Neural cell (in vitro differentiated cells): ENCODE results near the gene LTN1. TPM values are rescaled to one million over a fixed set of nuclear protein-coding genes. Genes with fewer than 3 reads are reported as not detected.

Experiments used
- H2AFZ ChIP-seq: fragments of 200-600, 300-800 bp; sonication (generic), shearing (Covaris generic); 2 replicates; pipeline ENCODE4 v1.6.0; 2014; ENCODE audit warnings: low read depth, mild to moderate bottlenecking, antibody characterized with exemption, low read length, moderate library complexity
- H3F3A ChIP-seq: fragments of 200-600 bp; shearing (Covaris generic); 2 replicates; pipeline ENCODE4 v1.6.1; 2016; ENCODE audit warnings: mild to moderate bottlenecking, moderate library complexity, mixed read lengths, antibody characterized with exemption, low read length; ENCODE audit not compliant: insufficient read depth, poor library complexity, severe bottlenecking
- H3K27ac ChIP-seq: fragments of 200-600, 300-800 bp; sonication (generic), shearing (Covaris generic); 2 replicates; pipeline ENCODE4 v1.5.1; 2014; ENCODE audit warnings: mild to moderate bottlenecking, low read length, moderate library complexity
- H3K27me3 ChIP-seq: fragments of 300-800, 200-600 bp; sonication (generic), shearing (Covaris generic); 2 replicates; pipeline ENCODE4 v1.6.0; 2014; ENCODE audit warnings: mild to moderate bottlenecking, low read depth, low read length, moderate library complexity; ENCODE audit not compliant: insufficient read depth
- H3K36me3 ChIP-seq: fragments of 300-800, 200-600 bp; sonication (generic), shearing (Covaris generic); 2 replicates; pipeline ENCODE4 v1.5.1; 2014; ENCODE audit warnings: mild to moderate bottlenecking, antibody characterized with exemption, low read length, moderate library complexity; ENCODE audit not compliant: insufficient read depth
- H3K4me2 ChIP-seq: fragments of 300-800, 200-600 bp; sonication (generic), shearing (Covaris generic); 2 replicates; pipeline ENCODE4 v1.6.0; 2014; ENCODE audit warnings: mild to moderate bottlenecking, low read length
- H3K4me3 ChIP-seq: fragments of 300-800, 200-600 bp; sonication (generic), shearing (Covaris generic); 2 replicates; pipeline ENCODE4 v1.5.1; 2014; ENCODE audit warnings: mild to moderate bottlenecking, low read length, moderate library complexity
- H3K79me2 ChIP-seq: fragments of 200-600 bp; shearing (Covaris generic); replicated peaks from 2 replicates; pipeline ENCODE4 v1.6.0; 2014; ENCODE audit warnings: mild to moderate bottlenecking, low read length, moderate library complexity; ENCODE audit not compliant: insufficient read depth
- H3K9ac ChIP-seq: fragments of 300-800, 200-600 bp; sonication (generic), shearing (Covaris generic); 2 replicates; pipeline ENCODE4 v1.6.1; 2016; ENCODE audit warnings: mild to moderate bottlenecking, low read length, mixed read lengths
- H3K9me2 ChIP-seq: fragments of 200-600 bp; shearing (Covaris generic); 2 replicates; pipeline ENCODE4 v1.6.1; 2016; ENCODE audit warnings: mild to moderate bottlenecking, low read length, mixed read lengths; ENCODE audit not compliant: insufficient read depth
- H3K9me3 ChIP-seq: fragments of 200-600, 300-800 bp; sonication (generic), shearing (Covaris generic); 2 replicates; pipeline ENCODE4 v1.6.1; 2016; ENCODE audit warnings: mild to moderate bottlenecking, mixed run types, low read length, moderate library complexity, mixed read lengths
- H4K20me1 ChIP-seq: fragments of 200-600 bp; shearing (Covaris generic); 2 replicates; pipeline ENCODE4 v1.6.1; 2016; ENCODE audit warnings: mild to moderate bottlenecking, mixed run types; ENCODE audit not compliant: insufficient read depth
- CTCF ChIP-seq: fragments of 450-650 bp; IDR thresholded peaks from 2 replicates; pipeline ENCODE4 v1.5.1; 2014; ENCODE audit warnings: antibody characterized with exemption, mild to moderate bottlenecking, moderate library complexity; ENCODE audit not compliant: poor library complexity, severe bottlenecking
- EP300 ChIP-seq: fragments of 450-650 bp; conservative IDR thresholded peaks from 2 replicates; pipeline ENCODE4 v1.6.1; 2014; ENCODE audit warnings: antibody characterized with exemption, mild to moderate bottlenecking, moderate library complexity; ENCODE audit not compliant: poor library complexity, severe bottlenecking
- EZH2 ChIP-seq: fragments of 200-600, 300-800 bp; shearing (Covaris generic), sonication (generic); IDR thresholded peaks from 2 replicates; pipeline ENCODE4 v1.6.1; 2014; ENCODE audit warnings: antibody characterized with exemption, low read length, borderline replicate concordance, mild to moderate bottlenecking; ENCODE audit not compliant: insufficient read depth, poor library complexity, severe bottlenecking
- MXI1 ChIP-seq: fragments of 450-650 bp; conservative IDR thresholded peaks from 2 replicates; pipeline ENCODE4 v1.6.1; 2014; ENCODE audit warnings: antibody characterized with exemption, mild to moderate bottlenecking; ENCODE audit not compliant: poor library complexity, severe bottlenecking
- POLR2AphosphoS5 ChIP-seq: IDR thresholded peaks from 2 replicates; pipeline ENCODE4 v1.6.1; 2012
- RAD21 ChIP-seq: fragments of 450-650 bp; conservative IDR thresholded peaks from 2 replicates; pipeline ENCODE4 v1.6.1; 2014; ENCODE audit warnings: antibody characterized with exemption, mild to moderate bottlenecking, moderate library complexity
- REST ChIP-seq: IDR thresholded peaks from 2 replicates; pipeline ENCODE4 v1.6.1; 2012; ENCODE audit warnings: borderline replicate concordance
- SMC3 ChIP-seq: fragments of 450-650 bp; conservative IDR thresholded peaks from 2 replicates; pipeline ENCODE4 v1.6.1; 2014; ENCODE audit warnings: antibody characterized with exemption, mild to moderate bottlenecking, moderate library complexity; ENCODE audit not compliant: poor library complexity
- TAF1 ChIP-seq: IDR thresholded peaks from 2 replicates; pipeline ENCODE4 v1.6.1; 2012; ENCODE audit warnings: low read depth
- polyA minus RNA-seq: library from RNA; depleted of rRNA, polyadenylated mRNA; stranded (reverse); fragments of >200 nt; gene quantifications from 2 replicates; pipeline ENCODE4 v1.2.3, GENCODE V29; 2014
- polyA plus RNA-seq: library from polyadenylated mRNA; depleted of rRNA; stranded (reverse); fragments of >200 nt; gene quantifications from 2 replicates; pipeline ENCODE4 v1.2.3, GENCODE V29; 2014

The LTN1 gene
- 55.7 and 62.1 TPM in 2 replicates for polyA plus RNA-seq
- 90.8 and 94.1 TPM in 2 replicates for polyA minus RNA-seq

- TF ChIP-seq POLR2AphosphoS5 (peak; percentile 94), SMC3 (no peak), RAD21 (peak; percentile 36), REST (peak; percentile 39), CTCF (no peak), EZH2 (no peak), MXI1 (peak; percentile 94), TAF1 (peak; percentile 55), EP300 (peak; percentile 78)
- Histone ChIP-seq H3K9me3 (no peaks in the 10 kb centered on the region), H3K4me2 (peak within 1 kb of the TSS; percentile 68), H3K4me3 (peak within 1 kb of the TSS; percentile 73), H3K9ac (peak within 1 kb of the TSS; percentile 77), H3K27me3 (no peaks in the 10 kb centered on the region), H3F3A (no peaks in the 10 kb centered on the region), H3K27ac (peak within 1 kb of the TSS; percentile 82), H3K36me3 (no peaks in the 10 kb centered on the region), H4K20me1 (no peaks in the 10 kb centered on the region), H3K9me2 (no peaks in the 10 kb centered on the region), H3K79me2 (peaks cover 31% of the 10 kb centered on the region), H2AFZ (peak within 1 kb of the TSS; percentile 43)
Observed at GRCh38 chr21:28992526-28993292, at the start of gene LTN1. Gene LTN1 (minus strand): TSS chr21:28992877. CDS start chr21:28992805, 72 bp downstream.

DNA sequence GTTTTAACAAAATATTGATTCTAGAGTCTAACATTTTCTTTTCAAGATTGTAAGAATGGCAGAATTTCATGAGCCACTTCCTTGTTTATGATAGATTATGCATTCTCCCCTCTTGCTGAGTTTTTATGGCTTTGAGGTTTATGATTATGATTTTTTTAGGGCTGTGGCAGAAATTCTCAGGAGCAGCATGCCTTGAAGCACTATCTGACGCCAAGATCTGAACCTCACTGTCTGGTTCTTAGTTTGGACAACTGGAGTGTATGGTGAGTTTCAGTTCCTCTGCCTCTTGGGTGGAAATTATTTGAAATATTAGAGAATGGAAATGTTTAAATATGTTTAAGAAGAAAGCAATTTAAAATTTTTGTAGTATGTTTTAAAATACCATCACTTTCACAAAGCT, 42.0 kb upstream of the LTN1 start:
- Histone ChIP-seq H3K9me3 (no peaks in the 10 kb centered on the region), H3K27ac (no peak overlapping the region), H3K9ac (no peak overlapping the region), H3K36me3 (no peaks in the 10 kb centered on the region), H3K4me3 (no peak overlapping the region), H2AFZ (no peak overlapping the region), H3K9me2 (no peaks in the 10 kb centered on the region), H3F3A (no peaks in the 10 kb centered on the region), H3K4me2 (no peak overlapping the region), H4K20me1 (no peaks in the 10 kb centered on the region), H3K27me3 (no peaks in the 10 kb centered on the region), H3K79me2 (no peaks in the 10 kb centered on the region)
- no peak for TF ChIP-seq TAF1
- no peak for TF ChIP-seq EP300
- TF ChIP-seq SMC3 = no peak
- no peak for TF ChIP-seq CTCF
- no peak for TF ChIP-seq EZH2
- TF ChIP-seq POLR2AphosphoS5 = no peak
- no peak for TF ChIP-seq MXI1
- TF ChIP-seq RAD21 = no peak
- TF ChIP-seq REST = no peak
